Rectal smooth muscle tissue (tissue), 1 donor: ENCODE measurements around the gene GPC5.

Experiments
- H3K27ac ChIP-seq: one replicate; pipeline ENCODE4 v1.7.0; 2013; ENCODE audit warnings: low read depth, low read length, inconsistent platforms
- H3K27me3 ChIP-seq: one replicate; pipeline ENCODE4 v1.7.0; 2013; ENCODE audit warnings: low read length; ENCODE audit not compliant: control insufficient read depth, insufficient read depth
- H3K36me3 ChIP-seq: one replicate; pipeline ENCODE4 v1.7.0; 2013; ENCODE audit warnings: low read length; ENCODE audit not compliant: control insufficient read depth, insufficient read depth
- H3K4me1 ChIP-seq: one replicate; pipeline ENCODE4 v1.7.0; 2013; ENCODE audit warnings: low read length; ENCODE audit not compliant: control insufficient read depth, insufficient read depth
- H3K4me3 ChIP-seq: one replicate; pipeline ENCODE4 v1.7.0; 2013; ENCODE audit warnings: low read length
- H3K9ac ChIP-seq: one replicate; pipeline ENCODE4 v1.7.0; 2013; ENCODE audit warnings: low read length

The GPC5 gene

GRCh38 chr13:91592056-91593014 is 193.9 kb downstream of the GPC5 start:
- Histone ChIP-seq H3K27ac (no peak overlapping the region), H3K4me3 (no peak overlapping the region), H3K9ac (no peak overlapping the region), H3K27me3 (no peaks in the 10 kb centered on the region), H3K36me3 (no peaks in the 10 kb centered on the region), H3K4me1 (no peaks in the 10 kb centered on the region)

GRCh38 chr13:91593456-91593855 is 195.0 kb downstream of the GPC5 start:
- H3K36me3 ChIP-seq, result no peaks in the 10 kb centered on the region
- H3K4me1 ChIP-seq, result no peaks in the 10 kb centered on the region

GRCh38 chr13:91594061-91594460 is 195.6 kb downstream of the GPC5 start:
- Histone ChIP-seq H3K27me3 (no peaks in the 10 kb centered on the region), H3K36me3 (no peaks in the 10 kb centered on the region), H3K9ac (no peak overlapping the region), H3K4me1 (no peaks in the 10 kb centered on the region), H3K27ac (no peak overlapping the region), H3K4me3 (no peak overlapping the region)

More at GRCh38 chr13:91593456-91593855, 195.0 kb downstream of the GPC5 start:
- Histone ChIP-seq H3K4me3 (no peak overlapping the region), H3K9ac (no peak overlapping the region), H3K27me3 (no peaks in the 10 kb centered on the region), H3K27ac (no peak overlapping the region)

GRCh38 chr13:91595677-91596076 is 197.3 kb downstream of the GPC5 start:
- H3K4me3 ChIP-seq, result no peak overlapping the region
- no peaks in the 10 kb centered on the region for H3K36me3 ChIP-seq
- H3K27ac ChIP-seq, result no peak overlapping the region
- H3K27me3 ChIP-seq, result no peaks in the 10 kb centered on the region
- no peak overlapping the region for H3K9ac ChIP-seq
- H3K4me1 ChIP-seq, result no peaks in the 10 kb centered on the region

- H3K27ac ChIP-seq, result no peak overlapping the region
- no peak overlapping the region for H3K4me3 ChIP-seq
- no peaks in the 10 kb centered on the region for H3K27me3 ChIP-seq
- no peak overlapping the region for H3K9ac ChIP-seq
- H3K36me3 ChIP-seq, result no peaks in the 10 kb centered on the region
- no peaks in the 10 kb centered on the region for H3K4me1 ChIP-seq
These were observed 198.4 kb downstream of the GPC5 start for GRCh38 chr13:91596842-91597241.

- H3K36me3 ChIP-seq, result no peaks in the 10 kb centered on the region
- no peaks in the 10 kb centered on the region for H3K27me3 ChIP-seq
- H3K4me1 ChIP-seq, result no peaks in the 10 kb centered on the region
- no peak overlapping the region for H3K9ac ChIP-seq
- no peak overlapping the region for H3K27ac ChIP-seq
- no peak overlapping the region for H3K4me3 ChIP-seq
These were observed 200.2 kb downstream of the GPC5 start for GRCh38 chr13:91598655-91599054.

DNA sequence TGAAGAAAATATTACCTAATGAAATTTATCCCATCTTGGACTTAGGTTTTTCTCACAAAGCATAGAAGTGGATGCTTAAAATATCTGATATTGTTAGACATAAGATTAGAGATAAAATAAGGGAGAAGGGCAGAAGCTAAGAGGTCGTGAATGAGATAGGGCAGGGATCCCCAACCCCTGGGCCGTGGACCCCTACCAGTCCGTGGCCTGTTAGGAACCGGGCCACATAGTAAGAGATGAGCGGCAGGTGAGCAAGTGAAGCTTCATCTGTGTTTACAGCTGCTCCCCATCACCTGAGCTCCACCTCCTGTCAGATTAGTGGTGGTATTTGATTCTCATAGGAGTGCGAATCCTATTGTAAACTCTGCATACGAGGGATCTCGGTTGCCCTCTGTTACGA is 202.9 kb downstream of the GPC5 start:
- Histone ChIP-seq H3K36me3 (no peaks in the 10 kb centered on the region), H3K4me1 (no peaks in the 10 kb centered on the region), H3K27me3 (no peaks in the 10 kb centered on the region), H3K9ac (no peak overlapping the region), H3K27ac (no peak overlapping the region), H3K4me3 (no peak overlapping the region)

DNA sequence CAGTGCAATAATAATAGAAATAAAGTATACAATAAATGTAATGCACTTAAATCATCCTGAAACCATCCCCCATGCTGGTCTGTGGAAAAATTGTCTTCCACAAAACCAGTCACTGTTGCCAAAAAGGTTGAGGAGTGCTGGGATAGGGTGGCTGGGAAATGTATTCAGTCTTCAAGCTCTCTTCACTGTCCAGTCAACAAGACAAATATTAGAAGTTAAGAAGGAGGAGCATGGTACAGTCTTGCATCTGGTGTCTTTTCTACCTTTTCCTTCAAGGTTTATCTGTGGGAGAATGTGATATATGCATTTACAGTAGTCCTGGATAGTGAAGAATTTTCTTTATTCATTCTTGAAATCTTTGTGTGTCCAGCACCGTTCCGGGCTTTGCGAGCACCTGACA is 203.4 kb downstream of the GPC5 start:
- no peak overlapping the region for H3K9ac ChIP-seq
- H3K4me3 ChIP-seq, result no peak overlapping the region
- H3K27ac ChIP-seq, result no peak overlapping the region
- H3K36me3 ChIP-seq, result no peaks in the 10 kb centered on the region
- H3K27me3 ChIP-seq, result no peaks in the 10 kb centered on the region
- no peaks in the 10 kb centered on the region for H3K4me1 ChIP-seq

- Histone ChIP-seq H3K4me3 (no peak overlapping the region), H3K27me3 (no peaks in the 10 kb centered on the region), H3K9ac (no peak overlapping the region), H3K27ac (no peak overlapping the region), H3K36me3 (no peaks in the 10 kb centered on the region), H3K4me1 (no peaks in the 10 kb centered on the region)
These were observed 210.9 kb downstream of the GPC5 start for GRCh38 chr13:91609353-91609752.

- Histone ChIP-seq H3K36me3 (no peaks in the 10 kb centered on the region), H3K27me3 (no peaks in the 10 kb centered on the region), H3K4me3 (no peak overlapping the region), H3K4me1 (no peaks in the 10 kb centered on the region), H3K9ac (no peak overlapping the region), H3K27ac (no peak overlapping the region)
These were observed 219.9 kb downstream of the GPC5 start for GRCh38 chr13:91618315-91618714.

GRCh38 chr13:91620670-91621141 is 222.3 kb downstream of the GPC5 start:
- no peak overlapping the region for H3K9ac ChIP-seq
- no peak overlapping the region for H3K4me3 ChIP-seq
- H3K27ac ChIP-seq, result no peak overlapping the region
- H3K36me3 ChIP-seq, result no peaks in the 10 kb centered on the region
- H3K27me3 ChIP-seq, result no peaks in the 10 kb centered on the region
- no peaks in the 10 kb centered on the region for H3K4me1 ChIP-seq

DNA sequence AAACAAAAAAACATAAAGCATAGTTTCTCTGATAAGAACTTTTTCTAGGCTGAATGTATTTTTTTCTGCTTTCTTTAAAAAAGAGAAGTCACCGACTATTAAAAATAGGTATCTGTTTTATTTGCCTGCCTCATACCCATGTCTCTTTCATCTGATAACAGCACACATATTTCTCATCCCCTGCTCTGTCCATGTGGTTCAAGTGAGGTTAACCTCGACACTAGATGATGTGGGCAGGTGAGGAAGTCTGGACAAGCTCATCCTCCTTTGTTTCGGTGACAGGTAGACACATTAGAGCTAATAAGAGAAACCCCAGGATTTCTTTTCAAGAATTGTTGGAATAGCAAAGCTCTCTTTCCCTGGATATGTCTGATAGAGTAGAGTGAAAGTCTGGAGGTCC is 222.7 kb downstream of the GPC5 start:
- Histone ChIP-seq H3K9ac (no peak overlapping the region), H3K36me3 (no peaks in the 10 kb centered on the region), H3K27ac (no peak overlapping the region), H3K4me3 (no peak overlapping the region), H3K27me3 (no peaks in the 10 kb centered on the region), H3K4me1 (no peaks in the 10 kb centered on the region)

- Histone ChIP-seq H3K27me3 (no peaks in the 10 kb centered on the region), H3K4me3 (no peak overlapping the region), H3K27ac (no peak overlapping the region), H3K4me1 (no peaks in the 10 kb centered on the region), H3K36me3 (no peaks in the 10 kb centered on the region), H3K9ac (no peak overlapping the region)
These were observed 223.5 kb downstream of the GPC5 start for GRCh38 chr13:91621963-91622362.
